GM08714 (cell line): ENCODE data around the gene ZNF341.
"Not testable (repeated sequence)": the region's sequence is repeated elsewhere in the genome, so short reads cannot be mapped to it uniquely, and the experiment has no call there.

ENCODE experiments used
- H3K4me3 ChIP-seq: fragments of 200-500 bp; sonication (Bioruptor generic); 2 replicates; pipeline ENCODE4 v1.5.1; 2014; ENCODE audit warnings: mild to moderate bottlenecking, low read length, inconsistent platforms
- ZNF274 ChIP-seq: IDR thresholded peaks from 2 replicates; pipeline ENCODE4 v1.6.1; 2012; ENCODE audit warnings: mild to moderate bottlenecking, low read depth, low read length

The ZNF341 gene

DNA sequence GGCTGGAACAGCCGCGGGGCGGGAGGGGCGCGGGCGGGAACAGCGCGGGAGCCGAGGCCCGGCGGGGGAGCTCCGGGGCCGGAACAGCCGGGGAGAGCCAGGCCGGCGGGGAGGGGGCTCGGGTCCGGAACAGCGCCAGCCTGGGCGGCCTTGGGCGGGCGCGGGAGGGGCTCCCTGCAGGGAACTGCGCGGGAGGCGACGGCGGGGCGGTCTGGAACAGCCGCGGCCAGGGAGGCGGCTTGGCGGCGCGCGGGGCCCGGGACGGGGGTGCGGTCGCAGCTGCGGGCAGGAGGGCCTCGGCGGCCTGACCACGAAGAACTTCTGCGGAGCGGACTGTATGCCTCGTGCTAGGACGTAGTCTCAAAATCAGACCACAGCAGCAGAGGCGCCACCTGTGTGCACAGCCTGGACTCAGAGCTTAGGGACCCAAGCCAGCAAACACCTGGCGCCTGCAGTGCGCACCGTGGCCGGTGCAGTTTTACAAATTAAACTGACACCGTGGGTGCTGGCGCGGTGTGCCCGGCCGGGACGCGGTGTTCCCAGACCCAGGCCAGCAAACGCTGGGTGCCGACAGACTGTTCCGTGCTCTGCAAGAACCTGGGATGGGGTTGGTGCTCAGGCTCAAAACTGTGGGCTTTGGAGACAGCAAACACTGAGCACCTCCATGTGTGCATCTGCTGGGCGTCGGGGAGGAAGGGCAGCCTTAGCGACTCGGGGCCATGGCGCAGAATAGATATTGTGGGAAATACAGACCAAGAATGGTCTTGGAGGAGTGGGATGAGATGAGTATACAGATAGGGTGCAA, 572 bp downstream of the ZNF341 start:
- no peak for TF ChIP-seq ZNF274
- H3K4me3 ChIP-seq: peak overlapping the region; percentile 61; the same call in 1 of the 2 replicates

GRCh38 chr20:33733654-33734576, 2.1 kb downstream of the ZNF341 start:
- no peak for TF ChIP-seq ZNF274
- H3K4me3 ChIP-seq: peak overlapping the region; percentile 5; the same call in 1 of the 2 replicates

DNA sequence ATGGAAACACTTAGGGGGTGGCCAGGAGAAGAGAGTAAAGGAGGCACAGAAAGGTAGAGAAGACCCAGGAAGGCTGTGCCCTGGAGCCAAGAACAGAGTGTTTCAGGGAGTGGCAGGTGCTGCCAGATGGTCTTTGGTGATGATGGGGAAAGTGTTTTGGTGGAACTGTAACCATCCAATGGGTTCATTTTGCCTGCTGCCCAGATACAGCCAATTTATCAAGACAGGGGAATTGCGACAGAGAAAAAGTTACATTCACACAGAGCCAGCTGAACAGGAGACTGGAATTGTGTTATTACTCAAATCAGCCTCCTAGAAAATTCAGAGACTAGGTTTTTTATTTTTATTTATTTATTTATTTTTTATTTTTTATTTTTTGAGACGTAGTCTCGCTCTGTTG, 5.2 kb downstream of the ZNF341 start:
- TF ChIP-seq ZNF274: no peak
- no peak overlapping the region for H3K4me3 ChIP-seq

DNA sequence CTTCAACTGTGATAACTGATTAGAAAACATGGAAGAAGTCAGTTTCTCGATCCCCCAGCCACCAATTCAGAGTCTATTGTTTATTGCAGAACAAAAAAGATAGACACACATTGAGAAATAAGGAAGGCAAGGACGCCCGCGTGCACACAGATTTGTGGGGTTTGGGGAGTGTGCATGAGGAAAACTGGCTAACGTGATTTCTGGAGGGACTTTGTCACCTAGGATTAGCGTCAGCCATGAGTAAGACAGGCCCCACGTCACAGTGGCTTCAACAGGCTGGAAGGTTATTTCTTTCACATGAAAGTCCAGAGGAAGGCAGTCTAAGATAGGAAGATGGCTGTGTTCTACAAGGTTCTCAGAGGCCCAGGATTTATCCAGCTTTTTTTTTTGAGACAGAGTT, 7.7 kb downstream of the ZNF341 start:
- H3K4me3 ChIP-seq: no peak overlapping the region
- no peak for TF ChIP-seq ZNF274

- H3K4me3 ChIP-seq: no peak overlapping the region
- TF ChIP-seq ZNF274: no peak
Measured at GRCh38 chr20:33740189-33740588, 8.4 kb downstream of the ZNF341 start.

GRCh38 chr20:33744181-33744580, 12.4 kb downstream of the ZNF341 start:
- TF ChIP-seq ZNF274: no peak
- H3K4me3 ChIP-seq: no peak overlapping the region

- no peak overlapping the region for H3K4me3 ChIP-seq
- TF ChIP-seq ZNF274: no peak
Measured at GRCh38 chr20:33744773-33745385, 13.1 kb downstream of the ZNF341 start.

DNA sequence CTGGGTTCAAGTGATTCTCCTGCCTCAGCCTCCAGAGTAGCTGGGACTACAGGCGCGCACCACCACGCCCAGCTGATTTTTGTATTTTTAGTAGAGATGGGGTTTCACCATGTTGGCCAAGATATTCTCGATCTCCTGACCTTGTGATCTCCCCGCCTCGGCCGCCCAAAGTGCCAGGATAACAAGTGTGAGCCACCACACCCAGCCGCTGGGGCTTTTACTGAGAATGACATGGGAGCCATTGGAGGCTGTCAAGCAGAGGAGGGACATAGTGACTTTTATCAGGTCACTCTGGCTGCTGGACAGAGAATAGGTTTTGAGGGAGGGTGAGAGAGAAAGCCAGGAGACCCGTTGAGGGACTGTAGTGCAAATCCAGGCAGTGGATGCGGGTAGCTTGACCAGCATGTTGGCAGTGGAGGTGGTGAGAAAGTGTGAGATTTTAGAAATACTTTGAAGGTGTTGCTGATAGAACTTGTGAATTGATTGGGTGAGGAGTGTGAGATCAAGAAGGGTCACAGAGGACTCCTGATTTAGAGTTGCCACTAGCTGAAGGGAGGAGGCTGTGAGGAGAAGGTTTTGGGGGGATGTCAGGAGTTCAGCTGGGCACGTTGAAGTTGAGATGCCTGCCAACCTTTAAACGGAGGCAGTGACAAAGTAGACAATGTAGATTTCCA, 14.7 kb downstream of the ZNF341 start:
- TF ChIP-seq ZNF274: no peak

DNA sequence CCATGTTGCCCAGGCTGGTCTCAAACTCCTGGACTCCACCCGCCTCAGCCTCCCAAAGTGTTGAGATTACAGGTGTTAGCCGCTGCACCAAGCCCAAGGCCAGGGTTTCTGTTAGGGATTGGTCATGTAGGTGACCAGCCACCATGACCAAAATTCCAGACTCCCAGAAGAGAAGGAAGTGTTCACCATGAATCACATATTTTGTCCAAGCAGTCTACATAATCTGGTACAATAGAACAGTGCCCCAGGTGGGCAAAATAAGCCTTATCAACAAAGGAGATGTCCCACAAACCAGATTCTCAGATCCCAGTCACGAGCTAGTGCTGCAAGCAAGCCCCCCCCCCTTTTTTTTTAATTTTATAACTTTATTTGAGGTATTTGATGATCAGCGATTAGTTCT, 20.0 kb downstream of the ZNF341 start:
- no peak for TF ChIP-seq ZNF274

More for the DNA sequence above, 14.7 kb downstream of the ZNF341 start:
- no peak overlapping the region for H3K4me3 ChIP-seq

DNA sequence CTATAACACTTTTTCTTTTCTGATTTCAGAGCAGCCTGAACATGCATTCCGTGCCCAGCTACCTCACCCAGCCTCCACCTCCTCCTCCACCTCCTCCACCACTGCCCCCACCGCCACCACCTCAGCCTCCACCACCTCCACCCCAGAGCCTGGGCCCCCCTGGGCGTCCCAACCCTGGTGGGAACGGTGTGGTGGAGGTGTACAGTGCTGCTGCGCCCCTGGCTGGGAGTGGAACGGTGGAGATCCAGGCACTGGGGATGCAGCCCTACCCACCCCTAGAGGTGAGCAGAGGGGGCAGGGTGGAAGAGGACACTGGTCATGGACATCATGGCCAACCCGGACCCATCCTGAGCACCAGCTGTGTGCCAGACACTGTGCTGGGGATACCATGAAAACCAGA, 21.3 kb downstream of the ZNF341 start:
- TF ChIP-seq ZNF274: no peak
- H3K4me3 ChIP-seq: no peak overlapping the region

More for the DNA sequence above, 20.0 kb downstream of the ZNF341 start:
- no peak overlapping the region for H3K4me3 ChIP-seq

GRCh38 chr20:33753763-33754162, 22.0 kb downstream of the ZNF341 start:
- no peak for TF ChIP-seq ZNF274
- no peak overlapping the region for H3K4me3 ChIP-seq

DNA sequence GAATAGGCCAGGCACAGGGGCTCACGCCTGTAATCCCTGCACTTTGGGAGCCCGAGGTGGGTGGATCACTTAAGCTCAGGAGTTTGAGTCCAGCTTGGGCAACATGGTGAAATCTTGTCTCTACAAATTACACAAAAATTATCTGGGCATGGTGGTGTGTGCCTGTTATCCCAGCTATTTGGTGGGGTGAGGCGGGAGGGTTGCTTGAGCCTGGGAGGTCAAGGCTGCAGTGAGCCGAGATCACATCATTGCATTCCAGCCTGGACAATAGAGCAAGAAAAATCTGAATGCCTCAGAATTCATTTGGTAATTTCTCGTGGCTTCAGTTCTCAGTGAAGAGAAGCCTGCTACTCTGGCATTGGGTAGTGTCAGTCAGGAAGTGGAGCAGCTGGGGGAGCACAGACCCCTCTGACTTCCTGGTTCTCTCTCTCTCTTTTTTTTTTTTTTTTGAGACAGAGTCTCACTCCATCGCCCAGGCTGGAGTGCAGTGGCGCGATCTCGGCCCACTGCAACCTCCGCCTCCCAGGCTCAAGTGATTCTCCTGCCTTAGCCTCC, 24.2 kb downstream of the ZNF341 start:
- H3K4me3 ChIP-seq: not testable (repeated sequence)

DNA sequence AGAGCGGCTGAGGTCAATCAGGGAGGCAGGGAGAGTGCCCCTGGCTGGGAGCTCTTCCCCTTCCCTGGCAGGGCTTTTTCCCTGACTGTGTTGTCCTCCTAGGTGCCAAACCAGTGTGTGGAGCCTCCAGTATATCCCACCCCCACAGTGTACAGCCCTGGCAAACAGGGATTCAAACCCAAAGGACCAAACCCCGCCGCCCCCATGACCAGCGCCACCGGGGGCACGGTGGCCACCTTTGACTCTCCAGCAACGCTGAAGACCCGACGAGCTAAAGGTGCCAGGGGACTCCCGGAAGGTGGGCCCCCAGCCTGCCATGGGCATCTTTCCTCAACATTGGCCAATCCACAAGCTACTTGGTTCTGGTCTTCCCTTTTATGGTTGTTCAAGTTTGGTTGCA, 25.2 kb downstream of the ZNF341 start:
- TF ChIP-seq ZNF274: no peak
- no peak overlapping the region for H3K4me3 ChIP-seq

DNA sequence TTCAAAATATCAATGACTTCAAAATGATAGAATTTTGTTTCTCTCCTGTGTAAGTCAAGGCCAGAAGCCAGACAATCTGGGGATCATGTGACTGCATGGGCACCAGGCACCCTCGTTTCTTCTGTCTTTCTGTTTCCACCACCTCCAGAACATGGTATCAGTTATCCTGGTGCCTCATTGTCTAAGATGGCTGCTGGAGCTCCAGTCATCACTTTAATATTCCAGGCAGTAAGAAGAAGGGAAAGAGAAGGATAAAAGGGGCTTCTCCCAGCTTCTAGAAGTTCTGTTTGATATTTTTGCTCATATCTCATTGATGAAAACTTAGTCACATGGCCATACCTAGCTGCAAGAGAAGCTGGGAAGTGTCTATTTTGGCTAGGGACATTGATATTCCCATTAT, 25.7 kb downstream of the ZNF341 start:
- no peak overlapping the region for H3K4me3 ChIP-seq
- TF ChIP-seq ZNF274: no peak
